ENCODE results near the gene MCM8.

MCM8 gene

GRCh38 chr20:5987383-5987782 lies 36.9 kb downstream of the MCM8 start:
- Histone ChIP-seq H3K27ac (ENCODE audit: low read length) (no peak overlapping the region), H4K20me1 (ENCODE audit: insufficient read depth, low read length) (no peaks in the 10 kb centered on the region), H3K36me3 (ENCODE audit: insufficient read depth, low read length) (peaks cover 96% of the 10 kb centered on the region), H3K27me3 (ENCODE audit: insufficient read depth, low read length, poor library complexity) (no peaks in the 10 kb centered on the region), H3K9ac (ENCODE audit: low read depth, low read length) (no peak overlapping the region), H3K4me1 (ENCODE audit: insufficient read depth, low read length) (no peaks in the 10 kb centered on the region), H3K4me3 (ENCODE audit: low read depth in 1 of 2, low read length in 2 of 2) (no peak overlapping the region), H3K4me2 (ENCODE audit: insufficient read depth, low read length) (no peak overlapping the region), H3K79me2 (ENCODE audit: insufficient read depth, low read length) (no peaks in the 10 kb centered on the region), H3K9me3 (ENCODE audit: insufficient read depth, low read length, severe bottlenecking) (no peaks in the 10 kb centered on the region), H2AFZ (ENCODE audit: low read depth, low read length) (no peak overlapping the region)
- DNase-seq (no peak), ATAC-seq (ENCODE audit: insufficient read depth, low read depth) (no peak)
- TF ChIP-seq EZH2 (IDR thresholded peaks at IDR 0.05; ENCODE audit: borderline replicate concordance, low read depth, low read length, severe bottlenecking) (no peak), CTCF (IDR thresholded peaks at IDR 0.05; ENCODE audit: borderline replicate concordance, extremely low read depth, low read length, poor library complexity, severe bottlenecking) (no peak)

- Histone ChIP-seq H3K9ac (ENCODE audit: low read depth, low read length) (no peak overlapping the region), H4K20me1 (ENCODE audit: insufficient read depth, low read length) (no peaks in the 10 kb centered on the region), H3K9me3 (ENCODE audit: insufficient read depth, low read length, severe bottlenecking) (no peaks in the 10 kb centered on the region), H3K27me3 (ENCODE audit: insufficient read depth, low read length, poor library complexity) (no peaks in the 10 kb centered on the region), H3K36me3 (ENCODE audit: insufficient read depth, low read length) (peaks cover 97% of the 10 kb centered on the region), H3K27ac (ENCODE audit: low read length) (no peak overlapping the region), H3K4me2 (ENCODE audit: insufficient read depth, low read length) (no peak overlapping the region), H3K4me3 (ENCODE audit: low read depth in 1 of 2, low read length in 2 of 2) (no peak overlapping the region), H3K79me2 (ENCODE audit: insufficient read depth, low read length) (no peaks in the 10 kb centered on the region), H2AFZ (ENCODE audit: low read depth, low read length) (no peak overlapping the region), H3K4me1 (ENCODE audit: insufficient read depth, low read length) (no peaks in the 10 kb centered on the region)
- DNase-seq (no peak), ATAC-seq (ENCODE audit: insufficient read depth, low read depth) (peak; percentile 49; the same call in 1 of the 3 replicates)
- TF ChIP-seq EZH2 (IDR thresholded peaks at IDR 0.05; ENCODE audit: borderline replicate concordance, low read depth, low read length, severe bottlenecking) (no peak), CTCF (IDR thresholded peaks at IDR 0.05; ENCODE audit: borderline replicate concordance, extremely low read depth, low read length, poor library complexity, severe bottlenecking) (no peak)
Observed at GRCh38 chr20:5989539-5989938, 39.1 kb downstream of the MCM8 start.

- no peak for TF ChIP-seq EZH2 (IDR thresholded peaks at IDR 0.05; ENCODE audit: borderline replicate concordance, low read depth, low read length, severe bottlenecking)
- TF ChIP-seq CTCF (IDR thresholded peaks at IDR 0.05; ENCODE audit: borderline replicate concordance, extremely low read depth, low read length, poor library complexity, severe bottlenecking), result no peak
- no peaks in the 10 kb centered on the region for H3K9me3 ChIP-seq (ENCODE audit: insufficient read depth, low read length, severe bottlenecking)
- H3K27ac ChIP-seq (ENCODE audit: low read length), result no peak overlapping the region
- DNase-seq, result no peak
- ATAC-seq (ENCODE audit: insufficient read depth, low read depth), result no peak
- no peak overlapping the region for H3K9ac ChIP-seq (ENCODE audit: low read depth, low read length)
- H3K4me1 ChIP-seq (ENCODE audit: insufficient read depth, low read length), result no peaks in the 10 kb centered on the region
- H4K20me1 ChIP-seq (ENCODE audit: insufficient read depth, low read length), result no peaks in the 10 kb centered on the region
- H3K79me2 ChIP-seq (ENCODE audit: insufficient read depth, low read length), result no peaks in the 10 kb centered on the region
- no peaks in the 10 kb centered on the region for H3K27me3 ChIP-seq (ENCODE audit: insufficient read depth, low read length, poor library complexity)
- no peak overlapping the region for H2AFZ ChIP-seq (ENCODE audit: low read depth, low read length)
- no peak overlapping the region for H3K4me3 ChIP-seq (ENCODE audit: low read depth in 1 of 2, low read length in 2 of 2)
- H3K36me3 ChIP-seq (ENCODE audit: insufficient read depth, low read length), result peaks cover 97% of the 10 kb centered on the region
- H3K4me2 ChIP-seq (ENCODE audit: insufficient read depth, low read length), result no peak overlapping the region
Observed at GRCh38 chr20:5990946-5991345, 40.5 kb downstream of the MCM8 start.
